HepG2 (cell line): ENCODE results near the gene GRAMD1B. TPM values are rescaled to one million over a fixed set of nuclear protein-coding genes. Genes with fewer than 3 reads are reported as not detected.

Experiments
- ATAC-seq: fragments of 200-7000 bp; cut with Tn5 transposase; 3 replicates; pipeline ENCODE4 v1.9.1; 2020; ENCODE audit warnings: mild to moderate bottlenecking, moderate library complexity
- BruUV-seq: library from RNA; stranded (reverse); fragments of 400-500 nt; replicated peaks from 2 replicates; lab custom pipeline; 2021; lab: Mats Ljungman, UMichigan
- CTCF ChIA-PET: fragments of 300-600 bp; formaldehyde crosslinking; extraction: SDS; loops from one replicate; lab custom pipeline; 2021; ENCODE audit warnings: low total read pairs, inconsistent platforms, low intra/inter-chr PET ratio; lab: Yijun Ruan, JAX
- POLR2A ChIA-PET: fragments of 350-600 bp; sonication (Branson Sonifier 250); formaldehyde crosslinking; loops from one replicate; lab custom pipeline; 2020; ENCODE audit warnings: antibody characterized with exemption, inconsistent platforms; lab: Yijun Ruan, JAX
- DNase-seq: peaks from one replicate; pipeline ENCODE4 v3.0.0-alpha.2; 2015; ENCODE audit warnings: low spot score
- FAIRE-seq: peaks from 3 replicates; lab custom pipeline; 2011; peaks lifted over from hg19 to GRCh38; lab: Jason Lieb, UNC
- H2AFZ ChIP-seq: one replicate; pipeline ENCODE4 v1.6.1; 2011; ENCODE audit warnings: low read length, inconsistent platforms
- H3K27ac ChIP-seq: fragments of 300-600 bp; 3 replicates; pipeline ENCODE4 v1.8.0; 2011; ENCODE audit warnings: mixed run types, mild to moderate bottlenecking, mixed read lengths, low read length, inconsistent platforms; ENCODE audit not compliant: insufficient read depth; ENCODE audit errors: extremely low read length
- H3K27me3 ChIP-seq, 2 experiments: fragments of 200-600 bp in 1 of 2; 2 replicates in 1 of 2; 3 replicates in 1 of 2; pipeline versions ENCODE4 v1.6.0 to v1.8.0; 2011; ENCODE audit warnings: low read length in 2 of 2, mild to moderate bottlenecking in 2 of 2, moderate library complexity in 2 of 2, inconsistent platforms in 1 of 2; ENCODE audit not compliant: insufficient read depth in 2 of 2, control insufficient read depth in 1 of 2
- H3K36me3 ChIP-seq, 2 experiments: fragments of 200-600 bp in 1 of 2; replicated peaks in 1 of 2; 2 replicates in 1 of 2; 3 replicates in 1 of 2; pipeline versions ENCODE4 v1.5.1 to v1.8.0; 2011; ENCODE audit warnings: low read length in 2 of 2, inconsistent platforms in 1 of 2; ENCODE audit not compliant: insufficient read depth in 2 of 2, control insufficient read depth in 1 of 2
- H3K4me1 ChIP-seq: 2 replicates; pipeline ENCODE4 v1.5.1; 2012; ENCODE audit warnings: low read length, inconsistent platforms; ENCODE audit not compliant: insufficient read depth
- H3K4me2 ChIP-seq: 2 replicates; pipeline ENCODE4 v1.6.0; 2011; ENCODE audit warnings: low read depth, low read length, inconsistent platforms
- H3K4me3 ChIP-seq, 3 experiments: fragments of 200-600 bp in 1 of 3; sonication (generic), shearing (Covaris generic) in 1 of 3; replicated peaks in 1 of 3; 2 replicates each; pipeline ENCODE4 v1.5.1; 2011 to 2016; ENCODE audit warnings: low read length in 3 of 3, inconsistent platforms in 2 of 3, low read depth in 2 of 3, mild to moderate bottlenecking in 2 of 3, control low read depth in 1 of 3, mixed read lengths in 1 of 3; ENCODE audit not compliant: insufficient read depth in 1 of 3
- H3K79me2 ChIP-seq: one replicate; pipeline ENCODE4 v1.6.1; 2011; ENCODE audit warnings: low read length, inconsistent platforms; ENCODE audit not compliant: insufficient read depth
- H3K9ac ChIP-seq: 2 replicates; pipeline ENCODE4 v1.6.0; 2011; ENCODE audit warnings: mild to moderate bottlenecking, low read depth, low read length, inconsistent platforms; ENCODE audit not compliant: insufficient read depth
- H3K9me3 ChIP-seq: 2 replicates; pipeline ENCODE4 v1.5.1; 2012; ENCODE audit warnings: mild to moderate bottlenecking, low read length
- H4K20me1 ChIP-seq: 2 replicates; pipeline ENCODE4 v1.6.0; 2011; ENCODE audit warnings: inconsistent platforms, mild to moderate bottlenecking, low read length, moderate library complexity; ENCODE audit not compliant: insufficient read depth
- CERS6 ChIP-seq: sonication (generic); formaldehyde crosslinking; IDR thresholded peaks from 2 replicates; pipeline ENCODE4 v1.5.0; 2020; ENCODE audit warnings: missing genetic modification reagents
- CHCHD3 ChIP-seq: sonication (generic); formaldehyde crosslinking; IDR thresholded peaks from 2 replicates; pipeline ENCODE4 v1.8.0; 2022; ENCODE audit warnings: mild to moderate bottlenecking, missing genetic modification reagents, moderate library complexity
- ESRRA ChIP-seq: sonication (generic); formaldehyde crosslinking; IDR thresholded peaks from 2 replicates; pipeline ENCODE4 v1.5.1; 2020; ENCODE audit warnings: mild to moderate bottlenecking, low read depth, missing genetic modification reagents
- FOXA3 ChIP-seq: IDR thresholded peaks from 2 replicates; pipeline ENCODE4 v1.6.1; 2016; ENCODE audit warnings: missing genetic modification reagents, missing compliant biosample characterization
- GABPA ChIP-seq, 2 experiments: IDR thresholded peaks; 2 replicates each; pipeline ENCODE4 v1.6.1; 2011 to 2016; ENCODE audit warnings: low read depth in 2 of 2, low read length in 1 of 2, missing biosample characterization in 1 of 2, missing genetic modification characterization in 1 of 2
- HNRNPLL ChIP-seq: fragments of 200-400 bp; formaldehyde crosslinking; IDR thresholded peaks from 2 replicates; pipeline ENCODE4 v1.6.1; 2017; ENCODE audit warnings: mild to moderate bottlenecking, low read depth, low read length; ENCODE audit not compliant: poor library complexity, severe bottlenecking
- IKZF4 ChIP-seq: sonication (generic); formaldehyde crosslinking; IDR thresholded peaks from 2 replicates; pipeline ENCODE4 v1.5.1; 2020; ENCODE audit warnings: borderline replicate concordance, mild to moderate bottlenecking, low read depth, missing genetic modification reagents; ENCODE audit errors: not compliant biosample characterization
- SAP130 ChIP-seq: IDR thresholded peaks from 2 replicates; pipeline ENCODE4 v1.6.1; 2016; ENCODE audit warnings: low read depth
- ZFP37 ChIP-seq: sonication (generic); formaldehyde crosslinking; IDR thresholded peaks from 2 replicates; pipeline ENCODE4 v1.4.0; 2020; ENCODE audit warnings: missing genetic modification reagents, borderline replicate concordance
- ZNF768 ChIP-seq: sonication (generic); formaldehyde crosslinking; IDR thresholded peaks from 2 replicates; pipeline ENCODE4 v1.4.0; 2020; ENCODE audit warnings: missing genetic modification reagents
- WGBS: methylation state at CpG from one replicate; pipeline ENCODE4 v1.1.6; 2017; ENCODE audit warnings: low lambda C conversion rate; 5-methylcytosine and 5-hydroxymethylcytosine counted together
- in situ Hi-C: cut with HindIII; loops from 2 replicates; pipeline ENCODE4 v1.10.0; 2017; ENCODE audit warnings: low pct_unique_long_range_greater_than_20kb; ENCODE audit not compliant: extremely low pct_ligation_motif_present
- intact Hi-C: fragments of 100-400 bp; cut with micrococcal nuclease; formaldehyde crosslinking; loops from one replicate; pipeline ENCODE4 v1.10.0; 2022; ENCODE audit not compliant: unreplicated experiment
- polyA plus RNA-seq, 8 experiments: library from polyadenylated mRNA; depleted of rRNA in 3 of 8; stranded (reverse) in 7 of 8; unstranded in 1 of 8; fragments of >200 nt; fragmentation: Illumina TruSeq in 4 of 8; extraction: Trizol in 4 of 8; gene quantifications; 2 replicates each; pipeline versions ENCODE4 v1.2.1 to v1.2.3, GENCODE V29; 2011 to 2016; ENCODE audit warnings: low read depth in 4 of 8, missing spikeins in 1 of 8, mixed read lengths in 1 of 8; ENCODE audit not compliant: insufficient read depth in 1 of 8
- total RNA-seq, 5 experiments: library from RNA; depleted of rRNA; stranded (reverse); fragments of >200 nt; fragmentation: Illumina TruSeq; extraction: Trizol; gene quantifications; 2 replicates each; pipeline ENCODE4 v1.2.3, GENCODE V29; 2016; ENCODE audit warnings: low read depth in 1 of 5
- TF ChIP-seq, protein P1 (sequence below): sonication (generic); formaldehyde crosslinking; IDR thresholded peaks from 2 replicates; pipeline ENCODE4 v1.4.0; 2020; ENCODE audit warnings: missing genetic modification reagents

The GRAMD1B gene
- total and polyA plus RNA-seq, 2 of the 13 experiments (the other 11 are each of a cell fraction or from before 2014, with no cell fraction given): 0.12 TPM; not detected in 1

- H3K4me2 ChIP-seq: peak overlapping the region; percentile 69; the same call in 1 of the 2 replicates
- POLR2A ChIA-PET: no interaction called here
- H4K20me1 ChIP-seq: no peaks in the 10 kb centered on the region
These were observed 223.4 kb downstream of the GRAMD1B start for GRCh38 chr11:123653483-123653826.

More at GRCh38 chr11:123653483-123653826, 223.4 kb downstream of the GRAMD1B start:
- WGBS: 24% methylated on average over 9 of the region's 10 CpGs
- Histone ChIP-seq H2AFZ (no peak overlapping the region), H3K9me3 (no peaks in the 10 kb centered on the region), H3K4me3 (no peak overlapping the region), H3K4me1 (no peaks in the 10 kb centered on the region; the same call in 1 of the 2 replicates), H3K79me2 (no peaks in the 10 kb centered on the region), H3K36me3 (no peaks in the 10 kb centered on the region), H3K27me3 (peaks cover 3 to 18% of the 10 kb centered on the region in 2 experiments; a peak in 2 of 5 replicates), H3K9ac (no peak overlapping the region), H3K27ac (no peak overlapping the region)
- CTCF ChIA-PET: no interaction called here
- no peak for ATAC-seq
- intact Hi-C loops (no loop called here), in situ Hi-C loops (no loop called here)
- BruUV-seq: no TSS peak
- no peak for FAIRE-seq
- DNase-seq: no peak
- TF ChIP-seq CHCHD3 (CRISPR knock-in tag) (no peak), ESRRA (no peak), IKZF4 (no peak), SAP130 (no peak), GABPA (IDR thresholded peaks at IDR 0.05; ENCODE audit: low read depth, low read length) (no peak), GABPA (CRISPR knock-in tag; IDR thresholded peaks at IDR 0.05; ENCODE audit: low read depth) (no peak), HNRNPLL (no peak), ZNF768 (CRISPR knock-in tag) (no peak), ZFP37 (CRISPR knock-in tag) (no peak), CERS6 (CRISPR knock-in tag) (no peak), FOXA3 (no peak)
- TF ChIP-seq, protein P1, sequence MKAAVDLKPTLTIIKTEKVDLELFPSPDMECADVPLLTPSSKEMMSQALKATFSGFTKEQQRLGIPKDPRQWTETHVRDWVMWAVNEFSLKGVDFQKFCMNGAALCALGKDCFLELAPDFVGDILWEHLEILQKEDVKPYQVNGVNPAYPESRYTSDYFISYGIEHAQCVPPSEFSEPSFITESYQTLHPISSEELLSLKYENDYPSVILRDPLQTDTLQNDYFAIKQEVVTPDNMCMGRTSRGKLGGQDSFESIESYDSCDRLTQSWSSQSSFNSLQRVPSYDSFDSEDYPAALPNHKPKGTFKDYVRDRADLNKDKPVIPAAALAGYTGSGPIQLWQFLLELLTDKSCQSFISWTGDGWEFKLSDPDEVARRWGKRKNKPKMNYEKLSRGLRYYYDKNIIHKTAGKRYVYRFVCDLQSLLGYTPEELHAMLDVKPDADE (CRISPR knock-in tag): no peak
